CD14-positive monocyte (primary cell): ENCODE data around the gene KCNG2. TPM values are rescaled to one million over a fixed set of nuclear protein-coding genes. Genes with fewer than 3 reads are reported as not detected.

ENCODE experiments used
- DNase-seq, 3 donors: peaks; one replicate each; pipeline ENCODE4 v3.0.0-alpha.2; 2011 to 2022
- H2AFZ ChIP-seq: 2 replicates; pipeline ENCODE4 v1.6.0; 2012; ENCODE audit warnings: mild to moderate bottlenecking, low read depth, low read length, inconsistent platforms; ENCODE audit not compliant: insufficient read depth, poor library complexity, severe bottlenecking
- H3K27ac ChIP-seq, 2 donors: 1 replicate in 1 of 2; 2 replicates in 1 of 2; pipeline ENCODE4 v1.5.1; 2012 to 2013; ENCODE audit warnings: low read length in 2 of 2, control low read depth in 1 of 2, inconsistent platforms in 1 of 2, low read depth in 1 of 2, mild to moderate bottlenecking in 1 of 2
- H3K27me3 ChIP-seq, 2 donors: one replicate each; pipeline versions ENCODE4 v1.6.0 to v1.6.1; 2011 to 2013; ENCODE audit warnings: low read length in 2 of 2; ENCODE audit not compliant: control insufficient read depth in 2 of 2, insufficient read depth in 2 of 2
- H3K36me3 ChIP-seq, 2 donors: replicated peaks in 1 of 2; 1 replicate in 1 of 2; 2 replicates in 1 of 2; pipeline versions ENCODE4 v1.5.1 to v1.6.1; 2012 to 2013; ENCODE audit warnings: low read length in 2 of 2, control low read depth in 1 of 2, inconsistent platforms in 1 of 2, mild to moderate bottlenecking in 1 of 2; ENCODE audit not compliant: insufficient read depth in 2 of 2, control insufficient read depth in 1 of 2
- H3K4me1 ChIP-seq, 2 donors: 1 replicate in 1 of 2; 2 replicates in 1 of 2; pipeline versions ENCODE4 v1.5.1 to v1.6.1; 2012 to 2013; ENCODE audit warnings: low read length in 2 of 2, control low read depth in 1 of 2, inconsistent platforms in 1 of 2, mild to moderate bottlenecking in 1 of 2, moderate library complexity in 1 of 2; ENCODE audit not compliant: insufficient read depth in 2 of 2, control insufficient read depth in 1 of 2
- H3K4me2 ChIP-seq: replicated peaks from 2 replicates; pipeline ENCODE3; 2012; ENCODE audit warnings: low read length, moderate library complexity, mild to moderate bottlenecking; ENCODE audit not compliant: poor library complexity, severe bottlenecking; ENCODE audit errors: extremely low read depth
- H3K4me3 ChIP-seq, 3 experiments: fragments of 200-600 bp in 1 of 3; sonication (generic) in 1 of 3; replicated peaks in 1 of 3; 1 replicate in 2 of 3; 2 replicates in 1 of 3; pipeline ENCODE4 v1.5.1; 2011 to 2013; ENCODE audit warnings: low read length in 3 of 3, mild to moderate bottlenecking in 3 of 3, control low read depth in 2 of 3, low read depth in 2 of 3, inconsistent platforms in 1 of 3, moderate library complexity in 1 of 3
- H3K79me2 ChIP-seq: 2 replicates; pipeline ENCODE4 v1.6.0; 2012; ENCODE audit warnings: mild to moderate bottlenecking, control low read depth, inconsistent platforms, low read length, moderate library complexity; ENCODE audit not compliant: insufficient read depth
- H3K9ac ChIP-seq: 2 replicates; pipeline ENCODE4 v1.6.0; 2017; ENCODE audit warnings: low read length, mild to moderate bottlenecking; ENCODE audit not compliant: insufficient read depth, poor library complexity, severe bottlenecking
- H3K9me3 ChIP-seq, 2 donors: replicated peaks in 1 of 2; 1 replicate in 1 of 2; 2 replicates in 1 of 2; pipeline versions ENCODE4 v1.5.1 to v1.6.1; 2012 to 2013; ENCODE audit warnings: low read length in 2 of 2, control low read depth in 1 of 2; ENCODE audit not compliant: control insufficient read depth in 1 of 2, insufficient read depth in 1 of 2
- H4K20me1 ChIP-seq: 2 replicates; pipeline ENCODE4 v1.6.0; 2012; ENCODE audit warnings: mild to moderate bottlenecking, low read length, control low read depth, moderate library complexity; ENCODE audit not compliant: insufficient read depth
- H3K27ac Mint-ChIP-seq, 7 donors: one replicate each; pipeline ENCODE4 v1.8.0; 2020; ENCODE audit warnings: mild to moderate bottlenecking in 7 of 7, mixed read lengths in 7 of 7, moderate library complexity in 6 of 7, inconsistent platforms in 2 of 7
- H3K27me3 Mint-ChIP-seq, 3 donors: one replicate each; pipeline ENCODE4 v1.8.0; 2021 to 2022; ENCODE audit warnings: low read depth in 3 of 3, mild to moderate bottlenecking in 3 of 3, mixed read lengths in 3 of 3, moderate library complexity in 3 of 3, inconsistent platforms in 1 of 3
- H3K36me3 Mint-ChIP-seq, 2 donors: one replicate each; pipeline ENCODE4 v1.8.0; 2020; ENCODE audit warnings: mixed read lengths in 2 of 2, inconsistent platforms in 1 of 2, mild to moderate bottlenecking in 1 of 2
- H3K4me1 Mint-ChIP-seq: one replicate; pipeline ENCODE4 v1.8.0; 2020; ENCODE audit warnings: mild to moderate bottlenecking, mixed read lengths
- H3K4me3 Mint-ChIP-seq, 2 donors: one replicate each; pipeline ENCODE4 v1.8.0; 2020; ENCODE audit warnings: mild to moderate bottlenecking in 2 of 2, mixed read lengths in 2 of 2, moderate library complexity in 1 of 2
- H3K9me3 Mint-ChIP-seq, 7 donors: one replicate each; pipeline ENCODE4 v1.8.0; 2020 to 2022; ENCODE audit warnings: mixed read lengths in 7 of 7, mild to moderate bottlenecking in 6 of 7, moderate library complexity in 6 of 7, inconsistent platforms in 2 of 7
- CTCF ChIP-seq: fragments of 200-600 bp; IDR thresholded peaks from one replicate; pipeline ENCODE4 v1.8.0; 2022; ENCODE audit warnings: antibody characterized with exemption, mild to moderate bottlenecking
- WGBS: methylation state at CpG from one replicate; pipeline ENCODE4 v1.1.5; 2013; ENCODE audit warnings: missing lambda C conversion rate; ENCODE audit not compliant: insufficient coverage; 5-methylcytosine and 5-hydroxymethylcytosine counted together
- intact Hi-C, 2 donors: fragments of 100-400 bp; cut with micrococcal nuclease; formaldehyde crosslinking; loops; one replicate each; pipeline versions ENCODE4 v1.15.0 to v1.15.1; 2023
- polyA plus RNA-seq, 3 donors: library from polyadenylated mRNA; depleted of rRNA in 1 of 3; unstranded in 2 of 3; stranded (reverse) in 1 of 3; fragments of 300-500 nt in 2 of 3; fragments of >200 nt in 1 of 3; fragmentation: Illumina TruSeq in 2 of 3; gene quantifications; 1 replicate in 2 of 3; 2 replicates in 1 of 3; pipeline ENCODE4 v1.2.3, GENCODE V29; 2012 to 2021

The KCNG2 gene
- polyA plus RNA-seq, 3 donors: 0.04 TPM; not detected in 2

- H3K9me3 ChIP-seq: peaks cover 60 to 69% of the 10 kb centered on the region in 2 donors
- no peaks in the 10 kb centered on the region for H3K4me1 Mint-ChIP-seq
- H3K4me3 Mint-ChIP-seq: no peak overlapping the region
Observed at GRCh38 chr18:79883461-79884293, 85.9 kb downstream of the KCNG2 start.

More at GRCh38 chr18:79883461-79884293, 85.9 kb downstream of the KCNG2 start:
- H3K9ac ChIP-seq: no peak overlapping the region
- Mint-ChIP-seq H3K36me3 (no peaks in the 10 kb centered on the region), H3K27me3 (peaks cover 0 to 2% (median 1%) of the 10 kb centered on the region in 3 donors), H3K27ac (no peak overlapping the region), H3K9me3 (peaks cover 42 to 65% (median 57%) of the 10 kb centered on the region in 7 donors)
- no peaks in the 10 kb centered on the region for H3K4me1 ChIP-seq
- H2AFZ ChIP-seq: no peak overlapping the region
- H3K4me3 ChIP-seq: no peak overlapping the region
- H3K36me3 ChIP-seq: no peaks in the 10 kb centered on the region
- H4K20me1 ChIP-seq: no peaks in the 10 kb centered on the region
- H3K27me3 ChIP-seq: no peaks in the 10 kb centered on the region
- no peak for TF ChIP-seq CTCF
- H3K79me2 ChIP-seq: no peaks in the 10 kb centered on the region
- 99% methylated on average over 19 of the region's 31 CpGs for WGBS
- intact Hi-C loops: no loop called here
- H3K4me2 ChIP-seq: no peak overlapping the region
- H3K27ac ChIP-seq: no peak overlapping the region
- no peak for DNase-seq
